ENCODE data around the gene LAMA2.
A peak's percentile ranks its signal among the peaks of the same experiment; 100 is the strongest.

DNA sequence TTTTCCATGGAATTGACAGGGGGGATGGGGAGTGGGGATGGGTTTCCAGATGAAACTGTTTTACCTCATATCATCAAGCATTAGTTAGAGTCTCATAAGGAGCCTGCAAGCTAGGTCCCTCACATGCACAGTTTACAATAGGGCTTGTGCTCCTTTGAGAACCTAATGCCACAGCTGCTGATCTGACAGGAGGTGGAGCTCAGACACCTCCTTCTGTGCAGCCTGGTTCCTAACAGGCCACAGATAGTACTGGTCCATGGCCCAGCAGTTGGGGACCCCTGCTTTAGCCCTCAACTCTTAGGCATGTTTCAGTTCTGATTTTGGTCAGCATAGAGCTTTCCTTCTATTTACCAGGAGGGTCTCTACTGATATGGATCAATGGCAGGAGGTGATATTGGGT is 251.6 kb downstream of the LAMA2 start:
- TF ChIP-seq, protein P1, sequence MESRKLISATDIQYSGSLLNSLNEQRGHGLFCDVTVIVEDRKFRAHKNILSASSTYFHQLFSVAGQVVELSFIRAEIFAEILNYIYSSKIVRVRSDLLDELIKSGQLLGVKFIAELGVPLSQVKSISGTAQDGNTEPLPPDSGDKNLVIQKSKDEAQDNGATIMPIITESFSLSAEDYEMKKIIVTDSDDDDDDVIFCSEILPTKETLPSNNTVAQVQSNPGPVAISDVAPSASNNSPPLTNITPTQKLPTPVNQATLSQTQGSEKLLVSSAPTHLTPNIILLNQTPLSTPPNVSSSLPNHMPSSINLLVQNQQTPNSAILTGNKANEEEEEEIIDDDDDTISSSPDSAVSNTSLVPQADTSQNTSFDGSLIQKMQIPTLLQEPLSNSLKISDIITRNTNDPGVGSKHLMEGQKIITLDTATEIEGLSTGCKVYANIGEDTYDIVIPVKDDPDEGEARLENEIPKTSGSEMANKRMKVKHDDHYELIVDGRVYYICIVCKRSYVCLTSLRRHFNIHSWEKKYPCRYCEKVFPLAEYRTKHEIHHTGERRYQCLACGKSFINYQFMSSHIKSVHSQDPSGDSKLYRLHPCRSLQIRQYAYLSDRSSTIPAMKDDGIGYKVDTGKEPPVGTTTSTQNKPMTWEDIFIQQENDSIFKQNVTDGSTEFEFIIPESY (IDR thresholded peaks at IDR 0.05; ENCODE audit: extremely low read depth, insufficient replicate concordance, low read length), result no peak
- no peak for TF ChIP-seq CEBPB (IDR thresholded peaks at IDR 0.05; ENCODE audit: low read depth)
- TF ChIP-seq CBX3 (IDR thresholded peaks at IDR 0.05; ENCODE audit: low read depth), result no peak
- TF ChIP-seq, protein P2, sequence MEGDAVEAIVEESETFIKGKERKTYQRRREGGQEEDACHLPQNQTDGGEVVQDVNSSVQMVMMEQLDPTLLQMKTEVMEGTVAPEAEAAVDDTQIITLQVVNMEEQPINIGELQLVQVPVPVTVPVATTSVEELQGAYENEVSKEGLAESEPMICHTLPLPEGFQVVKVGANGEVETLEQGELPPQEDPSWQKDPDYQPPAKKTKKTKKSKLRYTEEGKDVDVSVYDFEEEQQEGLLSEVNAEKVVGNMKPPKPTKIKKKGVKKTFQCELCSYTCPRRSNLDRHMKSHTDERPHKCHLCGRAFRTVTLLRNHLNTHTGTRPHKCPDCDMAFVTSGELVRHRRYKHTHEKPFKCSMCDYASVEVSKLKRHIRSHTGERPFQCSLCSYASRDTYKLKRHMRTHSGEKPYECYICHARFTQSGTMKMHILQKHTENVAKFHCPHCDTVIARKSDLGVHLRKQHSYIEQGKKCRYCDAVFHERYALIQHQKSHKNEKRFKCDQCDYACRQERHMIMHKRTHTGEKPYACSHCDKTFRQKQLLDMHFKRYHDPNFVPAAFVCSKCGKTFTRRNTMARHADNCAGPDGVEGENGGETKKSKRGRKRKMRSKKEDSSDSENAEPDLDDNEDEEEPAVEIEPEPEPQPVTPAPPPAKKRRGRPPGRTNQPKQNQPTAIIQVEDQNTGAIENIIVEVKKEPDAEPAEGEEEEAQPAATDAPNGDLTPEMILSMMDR (IDR thresholded peaks at IDR 0.05 in 2 of 3, conservative IDR thresholded peaks at IDR 0.05 in 1 of 3; ENCODE audit: borderline replicate concordance in 1 of 3, insufficient read depth in 1 of 3, low read depth in 2 of 3, low read length in 2 of 3), result no peak
- TF ChIP-seq RAD21 (IDR thresholded peaks at IDR 0.05; ENCODE audit: low read depth), result peak; percentile 10; the same call in 1 of the 2 replicates
- TF ChIP-seq POLR2A (IDR thresholded peaks at IDR 0.05; ENCODE audit: borderline replicate concordance, extremely low read depth, insufficient read depth, insufficient read length), result no peak
- no peak for TF ChIP-seq JUND (IDR thresholded peaks at IDR 0.05)
- no peak for TF ChIP-seq SIN3A (IDR thresholded peaks at IDR 0.05; ENCODE audit: low read depth)
- no peak for TF ChIP-seq EZH2 (IDR thresholded peaks at IDR 0.05)
- TF ChIP-seq, protein P3, sequence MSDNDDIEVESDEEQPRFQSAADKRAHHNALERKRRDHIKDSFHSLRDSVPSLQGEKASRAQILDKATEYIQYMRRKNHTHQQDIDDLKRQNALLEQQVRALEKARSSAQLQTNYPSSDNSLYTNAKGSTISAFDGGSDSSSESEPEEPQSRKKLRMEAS (IDR thresholded peaks at IDR 0.05), result no peak
- no peak for TF ChIP-seq SRF (IDR thresholded peaks at IDR 0.05; ENCODE audit: low read depth)
- no peak for TF ChIP-seq POLR2AphosphoS5 (IDR thresholded peaks at IDR 0.05; ENCODE audit: low read depth, low read length)
